Peyer's patch (tissue), 4 donors: ENCODE data around the gene TUBA3E.
"Not testable (repeated sequence)": the region's sequence is repeated elsewhere in the genome, so short reads cannot be mapped to it uniquely, and the experiment has no call there.

ENCODE experiments used
- POLR2A ChIP-seq, 2 donors: fragments of 450-650 bp; IDR thresholded peaks; one replicate each; pipeline ENCODE4 v1.5.1; 2017; ENCODE audit warnings: antibody characterized with exemption in 2 of 2, mild to moderate bottlenecking in 2 of 2, moderate library complexity in 2 of 2
- TF ChIP-seq, protein P1 (sequence below), 6 experiments: fragments of 450-650 bp in 4 of 6; fragments of 200-600 bp in 2 of 6; sonication (generic) in 1 of 6; IDR thresholded peaks; one replicate each; pipeline ENCODE4 v1.5.1; 2017 to 2019; ENCODE audit warnings: antibody characterized with exemption in 6 of 6, mild to moderate bottlenecking in 3 of 6, moderate library complexity in 1 of 6

DNA sequence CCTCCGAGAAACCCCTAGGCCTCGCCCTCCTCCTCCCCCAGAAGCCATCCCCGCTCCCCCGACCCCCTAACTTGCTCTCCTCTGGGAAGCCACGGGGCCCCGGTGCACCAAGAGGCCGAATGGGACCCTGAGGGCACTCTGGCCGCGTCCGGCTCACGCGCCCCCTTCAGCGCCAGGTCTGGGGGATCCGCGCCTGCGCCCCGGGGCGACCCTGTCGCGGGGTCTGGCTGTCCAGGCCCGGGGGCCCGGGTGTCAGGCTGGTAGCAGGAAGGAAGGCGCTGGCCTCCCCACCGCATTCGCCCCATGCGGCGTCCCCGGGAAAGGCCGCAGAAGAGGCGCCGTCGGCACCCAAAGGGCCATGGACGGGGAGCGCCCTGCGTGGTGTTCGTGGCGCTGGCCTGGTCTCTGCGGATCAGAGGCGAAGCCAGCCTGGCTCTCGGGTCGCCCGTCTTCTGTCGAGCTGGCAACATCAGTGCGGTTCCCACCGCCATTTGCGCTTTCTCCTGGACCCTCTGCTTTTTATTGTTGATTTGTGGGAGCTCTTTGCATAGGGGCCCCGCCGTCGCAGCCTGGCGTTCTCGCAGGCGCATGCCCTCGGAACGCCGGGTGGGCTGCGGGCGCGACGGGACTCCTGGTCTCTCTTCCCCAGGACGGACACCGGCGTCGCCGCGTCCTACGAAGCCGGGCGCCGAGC is 30.4 kb upstream of the TUBA3E start:
- TF ChIP-seq, protein P1, sequence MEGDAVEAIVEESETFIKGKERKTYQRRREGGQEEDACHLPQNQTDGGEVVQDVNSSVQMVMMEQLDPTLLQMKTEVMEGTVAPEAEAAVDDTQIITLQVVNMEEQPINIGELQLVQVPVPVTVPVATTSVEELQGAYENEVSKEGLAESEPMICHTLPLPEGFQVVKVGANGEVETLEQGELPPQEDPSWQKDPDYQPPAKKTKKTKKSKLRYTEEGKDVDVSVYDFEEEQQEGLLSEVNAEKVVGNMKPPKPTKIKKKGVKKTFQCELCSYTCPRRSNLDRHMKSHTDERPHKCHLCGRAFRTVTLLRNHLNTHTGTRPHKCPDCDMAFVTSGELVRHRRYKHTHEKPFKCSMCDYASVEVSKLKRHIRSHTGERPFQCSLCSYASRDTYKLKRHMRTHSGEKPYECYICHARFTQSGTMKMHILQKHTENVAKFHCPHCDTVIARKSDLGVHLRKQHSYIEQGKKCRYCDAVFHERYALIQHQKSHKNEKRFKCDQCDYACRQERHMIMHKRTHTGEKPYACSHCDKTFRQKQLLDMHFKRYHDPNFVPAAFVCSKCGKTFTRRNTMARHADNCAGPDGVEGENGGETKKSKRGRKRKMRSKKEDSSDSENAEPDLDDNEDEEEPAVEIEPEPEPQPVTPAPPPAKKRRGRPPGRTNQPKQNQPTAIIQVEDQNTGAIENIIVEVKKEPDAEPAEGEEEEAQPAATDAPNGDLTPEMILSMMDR (IDR thresholded peaks at IDR 0.05), result not testable (repeated sequence)
- not testable (repeated sequence) for TF ChIP-seq POLR2A (IDR thresholded peaks at IDR 0.05)
